Colon (tissue), 2 donors: ENCODE data around the gene WNT6.

Experiments used
- FAIRE-seq: peaks from 2 replicates; lab custom pipeline; 2012; peaks lifted over from hg19 to GRCh38; lab: Jason Lieb, UNC
- donor health status: control.
- donor health status: control.

The WNT6 gene

DNA sequence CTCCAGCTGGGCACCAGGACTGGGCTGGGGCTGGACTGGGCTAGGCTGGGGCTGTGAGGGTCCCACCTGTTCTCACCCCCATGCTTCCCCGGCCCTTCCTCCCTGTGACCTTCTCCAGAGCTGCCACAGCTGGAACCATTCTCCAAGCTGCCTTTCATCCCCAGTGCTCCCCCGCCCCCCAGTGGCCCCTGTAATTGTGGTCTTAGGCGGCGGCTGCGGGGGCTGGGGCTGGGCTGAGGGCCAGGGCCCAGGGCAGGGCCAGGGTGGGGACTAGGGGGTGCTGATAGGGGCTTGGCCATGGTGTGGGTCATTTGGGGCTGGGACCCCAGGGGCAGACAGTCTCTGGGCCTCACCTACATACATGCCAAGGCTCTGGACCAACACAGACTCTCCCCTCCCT is 18.3 kb downstream of the WNT6 start:
- no peak for FAIRE-seq

DNA sequence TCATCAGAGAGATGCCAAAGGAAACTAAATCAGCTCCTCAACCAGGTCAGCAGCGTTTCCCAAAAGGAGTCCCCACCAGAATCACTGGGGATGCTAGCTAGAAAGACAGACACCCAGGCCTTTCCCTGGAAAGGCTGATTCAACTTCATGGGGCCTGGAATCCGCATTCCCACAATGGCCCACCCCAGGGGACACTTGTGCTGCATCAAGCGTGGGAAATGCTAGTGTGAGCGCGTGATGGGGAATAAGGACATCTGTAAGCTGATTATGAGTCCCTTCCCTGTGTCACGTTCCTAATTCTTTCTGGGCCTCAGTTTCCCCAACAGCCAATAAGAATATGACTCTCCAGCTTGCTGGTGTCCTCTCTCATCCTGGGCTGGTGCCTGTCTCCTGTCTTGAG is 18.9 kb downstream of the WNT6 start:
- FAIRE-seq, result no peak

DNA sequence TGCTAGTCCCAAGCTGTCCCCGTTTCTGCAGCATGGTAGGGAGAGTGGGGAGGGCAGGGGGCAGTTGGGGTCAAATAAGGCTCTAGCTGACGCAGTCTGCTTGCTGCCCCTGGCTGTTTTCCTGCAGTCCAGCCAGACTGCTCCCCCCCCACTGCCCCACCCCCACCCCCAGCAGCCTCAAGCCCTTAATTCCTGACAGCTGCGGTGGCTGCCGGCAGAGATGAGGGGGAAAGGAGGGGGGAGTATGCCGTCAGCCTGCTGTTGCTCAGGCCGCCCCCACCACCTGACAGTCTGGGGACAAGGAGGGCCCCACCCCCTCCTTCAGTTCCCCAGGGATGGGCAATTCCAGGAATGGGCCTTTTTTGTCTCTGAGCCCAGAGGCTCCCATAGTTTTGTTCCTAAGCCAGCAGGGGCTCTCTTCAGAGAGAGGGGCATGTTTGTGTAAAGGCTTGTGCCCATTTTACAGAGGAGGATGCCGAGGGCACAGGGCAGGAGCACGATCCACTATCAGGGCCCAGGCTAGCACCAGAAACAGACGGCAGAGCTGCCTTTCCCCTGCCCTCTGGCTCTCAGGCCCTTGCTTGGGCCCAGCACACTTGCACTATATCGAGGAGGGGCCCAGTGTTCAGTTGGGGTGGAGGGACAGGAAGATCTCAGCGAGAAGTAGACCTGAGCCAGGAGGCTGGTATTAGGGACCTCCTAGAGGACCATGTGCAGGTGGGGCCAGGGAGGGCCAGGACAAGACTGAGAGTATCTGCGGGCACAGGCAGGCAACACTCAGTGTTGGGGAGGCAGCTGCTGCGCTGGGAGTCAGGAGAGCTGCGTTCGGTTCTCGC is 19.5 kb downstream of the WNT6 start:
- no peak for FAIRE-seq

DNA sequence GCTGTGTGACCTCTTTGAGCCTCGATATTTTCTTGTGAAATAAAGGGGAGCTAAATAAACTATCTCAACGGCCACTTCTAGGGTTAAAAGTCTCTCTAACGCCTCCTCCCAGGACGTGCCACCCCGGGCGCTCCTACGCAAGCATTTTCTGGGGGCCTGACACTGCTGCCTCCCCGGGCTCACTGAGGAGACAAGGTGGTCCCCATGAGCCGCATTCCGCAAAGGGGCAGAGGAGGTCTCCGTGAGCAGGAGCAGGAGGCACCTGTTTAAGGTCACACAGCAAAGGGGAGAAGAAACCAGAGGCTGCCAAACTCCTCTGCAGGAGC is 20.1 kb downstream of the WNT6 start:
- FAIRE-seq, result no peak

DNA sequence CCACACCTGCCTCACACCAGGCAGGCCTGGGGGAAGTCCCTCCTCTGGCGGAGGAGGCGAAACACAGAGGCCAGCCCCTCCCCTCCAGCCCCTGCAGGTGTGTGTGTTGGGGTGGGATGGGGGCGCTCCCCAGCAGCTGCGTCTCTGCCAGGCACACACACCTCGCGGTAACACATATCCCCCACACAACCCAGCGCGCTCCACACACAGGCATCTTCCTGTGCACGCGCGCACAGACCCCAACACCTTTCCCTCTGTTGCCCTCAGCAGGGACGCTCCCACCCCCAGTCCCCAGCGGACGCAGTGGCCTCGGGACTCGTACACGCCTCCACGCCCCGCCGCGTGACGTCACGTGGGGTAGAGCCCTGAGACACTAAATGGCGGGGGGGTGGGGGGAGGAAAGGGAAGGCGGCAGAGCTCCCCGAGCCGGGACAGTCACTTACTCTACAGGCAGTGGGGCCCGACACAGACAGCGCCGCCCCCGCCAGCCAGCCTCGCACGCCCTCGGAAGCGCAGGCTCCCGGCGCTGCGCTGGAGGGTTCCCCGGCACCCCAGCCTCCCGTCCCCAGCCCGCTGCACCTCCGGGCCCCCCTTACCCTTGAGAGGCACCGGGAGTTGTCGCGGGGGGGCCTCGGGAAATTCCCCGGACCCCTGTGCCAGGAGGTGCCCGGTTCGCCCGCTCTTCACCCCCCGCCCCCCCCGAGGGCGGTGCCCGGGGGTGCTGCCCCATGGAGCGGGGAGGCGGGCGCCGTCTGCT is 20.7 kb downstream of the WNT6 start, which contains the start of gene WNT10A:
TSS of gene WNT10A (plus strand) at position 751 of the 757 bp plus-strand sequence. CDS start 144 bp downstream, outside the sequence.
- FAIRE-seq, result no peak

DNA sequence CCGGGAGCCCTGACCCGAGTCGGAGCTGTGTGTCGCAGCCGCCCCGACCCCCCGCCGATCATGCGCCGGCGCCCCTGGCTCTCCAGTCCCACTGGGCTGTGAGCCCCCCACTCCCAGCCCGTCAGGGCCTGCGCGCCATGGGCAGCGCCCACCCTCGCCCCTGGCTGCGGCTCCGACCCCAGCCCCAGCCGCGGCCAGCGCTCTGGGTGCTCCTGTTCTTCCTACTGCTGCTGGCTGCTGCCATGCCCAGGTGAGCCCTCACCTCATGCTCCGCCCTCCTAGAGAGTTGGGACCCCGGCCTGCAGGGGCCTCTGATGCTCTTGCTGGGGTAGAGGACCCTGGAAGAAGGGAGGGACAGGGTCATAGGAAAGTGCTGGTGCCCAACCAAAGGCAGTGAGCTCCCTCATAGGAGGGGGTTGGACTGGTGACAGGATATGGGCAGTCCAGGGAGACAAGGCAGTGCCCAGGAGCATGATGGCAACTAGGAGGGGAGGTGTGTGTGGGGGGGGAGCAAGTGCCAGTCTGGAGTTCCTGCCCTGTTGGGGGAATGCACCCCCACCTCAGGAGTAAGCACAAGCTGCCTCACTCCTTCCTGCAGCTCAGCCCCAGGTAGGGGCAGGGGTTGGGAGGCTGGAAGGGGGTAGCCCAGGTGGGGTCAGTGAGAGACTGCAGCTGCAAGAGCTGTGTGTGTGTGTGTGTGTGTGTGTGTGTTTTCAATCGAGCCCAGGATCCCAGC is 21.4 kb downstream of the WNT6 start:
- FAIRE-seq, result no peak

DNA sequence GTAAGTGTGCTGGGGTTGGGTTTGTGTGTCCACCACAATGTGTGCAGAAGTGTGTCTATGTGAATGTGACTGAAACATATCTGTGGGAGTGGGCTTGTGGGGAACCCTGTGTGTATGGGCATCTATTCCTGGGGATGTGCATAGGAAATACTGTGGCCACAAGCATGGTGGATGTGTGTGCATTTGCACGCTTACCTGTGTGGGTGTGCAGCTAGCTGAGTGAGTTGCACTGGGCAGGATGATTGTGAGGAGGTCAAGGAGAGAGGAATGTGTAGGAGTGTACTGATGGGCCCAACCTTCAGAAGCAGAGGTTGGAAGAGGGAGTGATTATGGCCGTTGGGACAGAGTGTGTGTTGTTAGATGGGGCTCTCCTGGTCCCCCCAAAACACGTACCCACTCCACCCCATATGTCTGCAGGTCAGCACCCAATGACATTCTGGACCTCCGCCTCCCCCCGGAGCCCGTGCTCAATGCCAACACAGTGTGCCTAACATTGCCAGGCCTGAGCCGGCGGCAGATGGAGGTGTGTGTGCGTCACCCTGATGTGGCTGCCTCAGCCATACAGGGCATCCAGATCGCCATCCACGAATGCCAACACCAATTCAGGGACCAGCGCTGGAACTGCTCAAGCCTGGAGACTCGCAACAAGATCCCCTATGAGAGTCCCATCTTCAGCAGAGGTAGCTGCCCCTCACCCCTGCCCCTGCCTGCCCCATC is 22.3 kb downstream of the WNT6 start:
- FAIRE-seq, result no peak

DNA sequence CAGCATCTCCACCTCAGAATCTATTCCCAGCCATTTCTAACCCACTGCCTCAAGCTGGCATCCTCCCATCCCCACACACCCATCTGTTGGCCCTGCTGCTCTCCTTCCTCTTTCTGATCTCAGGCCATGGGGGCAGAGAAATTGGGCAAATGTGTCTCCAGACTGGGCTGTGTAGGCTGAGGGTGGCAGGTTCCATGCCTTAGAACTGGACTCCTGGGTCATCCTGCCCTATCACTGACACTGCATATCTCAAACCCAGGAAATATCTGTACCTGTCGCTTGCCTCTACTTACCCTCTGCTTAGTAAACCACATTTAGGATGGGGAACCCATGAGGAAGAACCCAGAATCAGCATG is 22.8 kb downstream of the WNT6 start:
- FAIRE-seq, result no peak

DNA sequence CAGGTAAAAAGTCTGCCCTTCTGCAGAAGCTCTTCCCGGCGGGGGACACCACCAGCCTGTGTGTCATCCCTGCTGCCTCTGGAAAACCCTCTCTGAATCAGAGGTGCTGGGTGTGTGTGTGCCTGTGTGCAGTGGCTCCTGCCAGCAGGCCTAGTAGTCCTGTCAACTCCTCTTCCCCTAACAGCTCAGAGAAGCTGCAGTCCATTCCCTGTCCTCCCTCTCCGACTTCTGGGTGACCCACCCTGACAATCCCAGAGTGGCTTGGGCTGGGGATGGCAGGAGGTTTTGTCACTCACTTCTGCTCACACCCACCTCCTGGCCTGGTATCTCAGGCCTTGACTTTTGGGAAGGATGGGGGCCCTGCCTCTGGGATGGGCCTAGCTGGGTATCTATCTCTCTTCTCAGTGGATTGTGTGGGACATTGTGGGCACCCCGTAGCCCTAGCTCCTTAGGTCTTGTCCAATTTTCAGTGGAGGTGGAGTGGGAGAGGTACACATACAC is 23.3 kb downstream of the WNT6 start:
- no peak for FAIRE-seq

DNA sequence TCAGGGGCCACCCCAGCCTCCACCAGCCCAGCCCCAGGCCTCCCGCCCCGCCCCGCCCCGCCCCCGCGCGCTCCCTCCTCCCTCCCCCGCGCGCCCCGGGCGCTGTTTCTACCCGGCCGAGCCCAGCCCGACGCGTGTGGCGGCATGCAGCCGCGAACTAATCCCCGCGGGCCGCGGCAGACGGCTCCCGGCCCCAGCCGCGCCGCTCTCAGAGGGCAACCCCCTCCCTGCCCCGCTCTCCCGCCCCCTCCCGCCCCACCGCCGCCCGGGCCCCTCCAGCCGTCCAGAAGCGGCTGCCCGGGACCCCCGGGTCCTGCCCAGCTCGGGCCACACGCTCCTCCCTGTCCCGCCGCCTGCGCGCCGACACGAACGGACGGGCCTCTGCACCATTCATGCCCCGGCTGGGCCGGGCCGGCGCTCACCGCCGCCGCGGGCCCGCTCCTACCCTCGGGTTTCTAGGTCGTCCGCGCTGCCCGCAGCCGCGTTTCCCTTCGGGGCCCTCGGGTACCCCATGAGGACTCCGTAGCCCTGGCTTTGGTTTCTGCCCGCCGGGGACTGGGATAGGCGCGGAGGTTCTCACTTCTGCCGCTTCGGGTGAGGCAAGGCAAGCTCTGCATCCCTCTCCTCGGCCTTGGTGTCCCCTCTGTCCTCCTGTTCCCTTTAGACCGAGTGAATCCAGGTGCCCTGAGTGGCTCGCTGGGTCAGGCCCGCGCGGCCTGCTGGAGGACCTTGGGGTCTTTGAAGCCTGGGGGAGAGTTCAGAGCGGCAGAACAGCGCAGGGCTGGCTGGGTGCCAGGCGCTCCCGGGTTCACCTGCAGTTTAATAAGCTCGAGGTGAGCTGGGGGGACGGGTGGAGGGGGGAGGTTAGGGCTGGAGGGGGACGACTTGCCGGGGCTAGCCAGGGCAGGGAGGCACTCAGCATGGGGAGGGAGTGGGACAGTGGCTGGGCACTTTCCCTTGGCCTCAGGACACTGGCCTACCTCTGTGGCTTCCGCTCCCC is 24.2 kb downstream of the WNT6 start:
- no peak for FAIRE-seq

DNA sequence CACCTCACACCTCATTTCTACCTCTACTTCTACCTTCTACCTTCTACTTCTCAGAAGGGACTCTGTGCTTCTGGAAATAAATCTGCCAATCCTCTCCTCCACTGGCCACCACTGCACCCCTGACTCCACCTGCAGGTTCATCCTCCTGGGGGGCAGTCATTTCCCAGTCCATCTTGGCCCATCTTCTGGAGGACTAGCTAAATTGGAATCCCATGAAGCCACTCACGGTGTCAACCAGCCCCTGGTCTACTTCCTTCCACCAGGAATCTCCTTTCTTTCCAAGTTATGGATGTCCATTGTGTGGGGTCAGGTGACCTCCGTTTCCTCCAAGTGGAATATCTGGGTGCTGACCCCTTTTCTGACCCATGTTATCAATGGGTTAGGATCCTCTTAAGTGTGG is 24.9 kb downstream of the WNT6 start:
- FAIRE-seq, result no peak

DNA sequence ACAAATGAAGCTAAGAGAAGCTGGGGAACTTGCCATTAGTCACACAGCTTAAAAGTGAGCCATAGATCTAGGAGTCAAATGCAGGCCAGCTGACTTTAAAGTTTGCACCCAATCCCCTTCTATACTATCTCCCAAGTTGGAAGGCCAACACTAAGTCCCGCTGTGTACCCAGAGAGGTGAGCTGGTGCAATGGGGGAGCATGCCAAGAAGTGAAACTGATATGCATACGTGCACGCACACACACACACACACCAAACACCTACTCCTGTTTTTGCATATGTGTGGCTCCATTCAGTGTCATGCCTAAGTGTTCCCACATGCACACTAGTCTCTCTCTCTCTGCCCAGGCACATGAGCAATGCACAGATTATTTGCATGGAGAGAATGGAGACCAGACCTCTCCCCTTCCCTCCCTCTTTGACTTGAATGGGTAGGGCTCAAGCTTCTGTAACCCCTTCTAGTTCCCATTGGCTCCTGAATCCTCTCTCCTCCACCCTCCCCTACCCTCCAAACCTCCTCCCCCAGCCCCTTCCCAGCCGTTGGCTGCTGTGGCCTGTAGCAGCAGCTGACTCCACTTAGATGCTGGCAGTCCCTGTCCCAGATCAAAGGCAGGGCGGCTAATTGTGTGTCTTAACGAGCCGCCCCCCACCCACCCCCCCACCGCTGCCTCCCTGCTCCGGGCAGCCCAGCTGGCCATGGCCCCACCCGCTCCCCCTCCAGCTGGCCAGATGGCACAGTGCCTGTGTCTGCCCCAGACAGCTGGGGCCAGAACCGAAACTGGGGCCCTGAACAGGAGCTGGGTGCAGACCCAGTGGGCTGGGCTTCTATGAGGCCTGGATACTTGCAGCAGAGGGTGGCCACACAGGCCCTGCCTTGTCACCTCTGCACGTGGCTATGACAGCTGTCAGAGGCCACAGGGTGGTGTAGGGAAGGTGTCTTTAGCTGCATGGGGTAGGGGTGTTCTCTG is 26.7 kb downstream of the WNT6 start:
- FAIRE-seq, result no peak

DNA sequence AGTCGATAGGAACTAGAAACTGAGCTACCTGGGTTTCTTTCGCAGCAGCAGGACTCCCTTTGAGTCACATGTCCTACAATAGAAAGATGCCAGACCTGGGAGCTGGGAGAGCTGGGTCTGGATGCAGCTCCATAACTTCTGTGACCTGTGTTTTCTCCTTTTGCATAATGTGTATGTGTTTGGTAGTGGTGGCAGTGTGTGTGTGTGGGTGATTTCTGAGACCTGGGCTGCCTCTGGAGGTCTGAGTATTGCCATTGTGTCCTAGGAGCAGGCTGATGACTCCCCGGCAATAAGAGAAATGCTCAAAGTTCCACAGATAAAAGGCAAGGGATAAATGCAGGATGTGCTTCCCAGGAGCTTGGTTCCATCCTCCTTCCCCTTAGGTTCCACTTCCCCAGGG is 27.5 kb downstream of the WNT6 start:
- FAIRE-seq, result no peak

DNA sequence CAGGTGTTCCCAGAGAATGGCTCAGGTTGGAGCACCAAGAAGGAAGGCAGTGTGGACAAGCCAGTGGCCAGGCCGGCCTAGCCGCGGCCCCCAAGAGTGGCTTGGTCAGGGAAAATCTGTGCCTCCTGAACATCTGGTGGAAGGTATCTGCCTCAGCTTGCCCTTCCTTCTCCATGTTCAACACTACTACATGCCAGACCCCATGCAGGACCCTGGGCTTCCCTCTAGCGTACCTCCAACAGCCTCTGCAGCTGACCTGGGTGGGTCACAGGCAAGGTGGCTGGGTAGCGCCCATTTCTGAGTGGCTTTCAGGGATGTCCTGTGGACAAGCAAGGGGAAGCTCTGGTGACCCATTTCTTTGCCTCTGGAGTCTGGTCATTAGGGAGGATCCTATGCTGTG is 28.7 kb downstream of the WNT6 start:
- no peak for FAIRE-seq

DNA sequence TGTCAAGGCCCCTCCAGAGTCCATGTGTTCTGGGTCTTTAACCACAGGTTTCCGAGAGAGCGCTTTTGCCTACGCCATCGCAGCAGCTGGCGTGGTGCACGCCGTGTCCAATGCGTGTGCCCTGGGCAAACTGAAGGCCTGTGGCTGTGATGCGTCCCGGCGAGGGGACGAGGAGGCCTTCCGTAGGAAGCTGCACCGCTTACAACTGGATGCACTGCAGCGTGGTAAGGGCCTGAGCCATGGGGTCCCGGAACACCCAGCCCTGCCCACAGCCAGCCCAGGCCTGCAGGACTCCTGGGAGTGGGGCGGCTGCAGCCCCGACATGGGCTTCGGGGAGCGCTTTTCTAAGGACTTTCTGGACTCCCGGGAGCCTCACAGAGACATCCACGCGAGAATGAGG is 30.3 kb downstream of the WNT6 start:
- FAIRE-seq, result no peak

DNA sequence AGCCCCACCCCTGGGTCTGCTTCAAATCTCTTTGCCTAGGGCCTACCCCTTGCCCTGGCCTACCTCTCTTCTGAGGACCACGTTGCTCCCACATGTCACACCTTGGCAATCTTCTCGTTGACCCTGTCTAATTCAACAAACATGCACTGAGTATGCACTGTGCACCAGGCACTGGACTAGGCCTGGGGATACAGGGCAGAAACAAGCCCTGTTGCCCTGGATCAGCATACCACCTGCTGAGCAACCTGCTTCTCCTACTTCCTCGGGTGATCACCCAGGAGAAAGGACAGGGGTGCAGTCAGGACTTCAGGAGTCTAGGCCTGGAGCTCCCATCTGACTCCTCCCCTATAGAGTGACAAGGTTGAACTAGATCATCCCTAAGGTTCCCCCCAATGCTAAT is 30.8 kb downstream of the WNT6 start:
- FAIRE-seq, result no peak

DNA sequence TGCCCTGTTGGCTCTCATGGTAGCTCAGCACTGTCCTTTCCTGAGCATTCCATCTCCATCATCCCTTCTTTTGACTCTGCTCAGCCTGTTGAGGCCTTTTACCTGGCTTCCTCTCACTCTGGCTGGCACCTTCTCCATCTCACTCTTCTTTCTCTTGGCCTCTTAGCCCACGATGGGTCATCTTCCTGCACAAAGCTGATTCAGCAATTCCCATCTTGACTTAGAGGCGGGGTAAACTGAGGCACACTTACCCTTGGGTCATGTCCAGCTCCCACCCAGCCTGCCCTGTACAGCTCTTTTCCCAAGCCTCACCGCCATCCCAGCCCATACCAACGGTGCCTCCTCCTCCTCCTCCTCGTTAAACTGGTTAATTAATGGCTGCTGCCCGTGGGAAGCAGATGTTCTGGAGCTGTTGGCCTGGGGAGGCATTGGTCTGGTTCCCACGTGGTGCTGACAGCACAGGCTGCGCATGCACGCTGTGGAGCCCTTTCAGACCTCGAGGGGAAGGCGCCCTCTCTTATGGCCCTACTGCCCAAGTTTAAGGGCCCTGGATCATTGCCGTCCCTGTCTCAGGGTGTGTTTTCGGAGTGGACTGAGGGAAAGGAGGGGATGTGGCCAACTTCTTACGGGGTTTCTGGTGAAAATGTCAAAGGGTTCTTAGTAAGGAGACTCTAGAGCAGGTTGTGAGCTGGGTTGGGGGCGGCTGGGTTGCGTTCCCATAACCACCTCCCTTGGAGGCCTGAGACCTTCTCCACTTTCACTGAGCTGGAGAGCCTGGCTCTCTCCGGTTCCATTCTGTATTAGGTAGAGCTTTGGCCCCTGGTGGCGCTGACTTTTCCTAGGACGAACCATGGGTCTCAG is 31.9 kb downstream of the WNT6 start:
- FAIRE-seq, result no peak

DNA sequence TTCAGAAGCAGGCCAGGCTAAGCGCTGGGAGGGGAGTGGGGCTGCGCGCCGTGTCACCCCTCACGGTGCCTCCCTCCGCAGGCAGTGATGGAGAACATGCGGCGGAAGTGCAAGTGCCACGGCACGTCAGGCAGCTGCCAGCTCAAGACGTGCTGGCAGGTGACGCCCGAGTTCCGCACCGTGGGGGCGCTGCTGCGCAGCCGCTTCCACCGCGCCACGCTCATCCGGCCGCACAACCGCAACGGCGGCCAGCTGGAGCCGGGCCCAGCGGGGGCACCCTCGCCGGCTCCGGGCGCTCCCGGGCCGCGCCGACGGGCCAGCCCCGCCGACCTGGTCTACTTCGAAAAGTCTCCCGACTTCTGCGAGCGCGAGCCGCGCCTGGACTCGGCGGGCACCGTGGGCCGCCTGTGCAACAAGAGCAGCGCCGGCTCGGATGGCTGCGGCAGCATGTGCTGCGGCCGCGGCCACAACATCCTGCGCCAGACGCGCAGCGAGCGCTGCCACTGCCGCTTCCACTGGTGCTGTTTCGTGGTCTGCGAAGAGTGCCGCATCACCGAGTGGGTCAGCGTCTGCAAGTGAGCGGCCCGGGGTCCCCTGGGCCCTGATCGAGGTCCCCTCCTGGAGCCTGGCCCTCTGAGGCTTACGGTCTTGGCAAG is 33.2 kb downstream of the WNT6 start:
- no peak for FAIRE-seq
